GM18909 (cell line): ENCODE measurements around the gene RNF41.

ENCODE experiments used
- ATAC-seq: cut with Tn5 transposase; IDR thresholded peaks from one replicate; pipeline ENCODE4 v1.9.1; 2021; ENCODE audit warnings: mild to moderate bottlenecking; ENCODE audit not compliant: unreplicated experiment, poor library complexity

The RNF41 gene

GRCh38 chr12:56247923-56248322 lies 26.2 kb upstream of the RNF41 start:
- no peak for ATAC-seq

- ATAC-seq: no peak
Measured at GRCh38 chr12:56244494-56244893, 22.8 kb upstream of the RNF41 start.

DNA sequence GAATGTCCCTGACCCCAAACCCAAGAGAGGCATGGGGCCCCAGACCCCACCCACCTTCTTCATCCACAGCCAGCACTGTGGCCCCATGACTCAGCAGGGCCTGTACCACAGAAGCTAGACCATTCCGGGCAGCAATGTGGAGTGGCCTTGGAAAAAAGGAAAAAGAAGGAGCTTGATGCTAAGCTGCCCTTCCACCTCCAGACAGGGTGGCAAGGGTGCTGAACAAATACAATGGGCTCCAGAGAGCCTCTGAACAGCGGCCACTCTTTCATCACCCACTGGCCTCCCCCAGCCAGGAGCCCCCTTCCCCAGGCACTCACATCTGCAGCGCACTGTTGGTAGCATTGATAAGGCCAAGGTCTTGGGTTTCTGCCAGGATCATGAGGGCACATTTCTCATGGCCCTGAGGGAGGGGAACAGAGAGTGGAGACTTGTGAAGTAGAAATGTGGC lies 22.0 kb upstream of the RNF41 start:
- no peak for ATAC-seq

DNA sequence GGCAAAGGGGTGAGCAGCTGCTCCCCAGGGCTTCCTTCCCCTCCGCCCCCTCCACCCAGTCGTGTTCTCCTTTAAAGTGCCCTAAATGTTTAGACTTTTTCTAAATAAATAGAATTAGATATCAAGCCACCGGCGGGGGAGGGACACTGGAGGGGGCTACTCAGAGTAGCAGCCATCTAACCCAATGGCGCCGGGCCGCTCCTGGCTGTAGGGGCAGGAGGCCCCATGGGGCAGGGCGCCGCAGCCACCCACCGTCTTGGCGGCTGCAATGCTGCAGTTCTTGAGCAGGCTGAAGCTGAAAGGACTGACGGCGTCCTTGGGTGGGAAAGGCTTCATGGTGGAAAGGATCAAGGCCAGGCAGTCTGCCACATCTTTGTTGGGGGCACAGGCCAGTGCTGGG lies 21.3 kb upstream of the RNF41 start:
- no peak for ATAC-seq

DNA sequence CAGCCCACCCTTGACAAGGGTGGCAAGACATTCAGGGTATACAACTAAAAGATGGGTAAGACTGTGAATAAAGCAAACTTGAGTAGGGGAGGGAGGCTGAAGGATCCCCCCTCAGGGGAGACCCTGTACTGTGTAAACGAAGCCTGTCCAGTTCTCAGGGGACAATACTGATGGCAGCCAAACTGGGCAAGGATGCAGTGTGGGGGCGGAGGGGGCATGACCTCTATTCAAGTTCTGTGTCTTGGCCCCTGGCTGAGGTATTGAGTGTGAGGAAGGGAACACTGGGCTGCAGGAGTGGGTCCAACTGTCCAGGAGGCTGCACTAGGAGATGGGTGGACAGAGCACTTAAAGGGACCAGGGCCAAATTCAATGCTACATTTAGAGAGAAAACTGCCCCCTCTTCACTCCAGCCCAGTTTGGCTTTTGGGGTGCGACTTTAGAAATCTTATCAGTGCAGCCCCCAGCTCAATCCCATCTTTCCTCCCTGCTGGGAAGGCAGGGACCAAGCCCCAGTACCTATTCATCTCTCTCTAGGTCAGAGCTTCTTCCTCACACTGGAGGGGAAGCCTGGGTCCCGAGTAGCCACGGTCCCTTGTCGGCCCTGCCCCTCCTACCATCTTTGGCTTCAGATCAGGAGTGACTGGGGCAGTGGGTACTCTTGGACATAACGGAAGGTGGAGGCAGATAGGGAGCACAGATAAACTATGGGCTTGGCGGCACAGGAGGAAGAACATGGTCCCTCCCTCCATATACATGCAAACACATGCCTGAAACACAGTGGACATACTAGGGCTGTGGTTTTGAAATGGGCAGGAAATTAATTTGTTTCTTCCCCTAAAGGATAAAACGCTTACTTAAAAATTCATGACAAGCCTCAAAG lies 19.9 kb upstream of the RNF41 start:
- no peak for ATAC-seq

GRCh38 chr12:56237552-56237951 lies 15.8 kb upstream of the RNF41 start:
- no peak for ATAC-seq

GRCh38 chr12:56236985-56237384 lies 15.3 kb upstream of the RNF41 start:
- no peak for ATAC-seq

DNA sequence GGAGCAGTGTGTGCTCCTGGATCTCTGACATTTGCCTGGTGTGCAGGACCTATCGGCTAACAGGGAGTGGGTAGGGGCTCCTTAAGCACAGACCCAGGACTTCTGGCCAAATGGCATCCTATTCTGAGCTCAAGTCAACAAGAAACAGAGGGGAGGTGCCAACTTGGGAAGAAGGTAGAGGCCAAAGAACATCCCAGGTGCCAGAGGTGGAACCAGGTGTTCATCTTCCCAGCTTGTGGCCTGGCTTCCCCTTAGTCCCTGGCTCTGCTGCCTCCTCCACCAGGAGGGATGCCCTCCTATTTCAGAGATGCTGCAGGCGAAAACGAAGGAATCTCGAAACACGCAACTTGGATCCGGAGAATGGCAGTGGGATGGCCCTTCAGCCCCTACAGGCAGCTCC lies 14.4 kb upstream of the RNF41 start:
- no peak for ATAC-seq

- no peak for ATAC-seq
Measured at GRCh38 chr12:56234746-56235436, 13.2 kb upstream of the RNF41 start.

DNA sequence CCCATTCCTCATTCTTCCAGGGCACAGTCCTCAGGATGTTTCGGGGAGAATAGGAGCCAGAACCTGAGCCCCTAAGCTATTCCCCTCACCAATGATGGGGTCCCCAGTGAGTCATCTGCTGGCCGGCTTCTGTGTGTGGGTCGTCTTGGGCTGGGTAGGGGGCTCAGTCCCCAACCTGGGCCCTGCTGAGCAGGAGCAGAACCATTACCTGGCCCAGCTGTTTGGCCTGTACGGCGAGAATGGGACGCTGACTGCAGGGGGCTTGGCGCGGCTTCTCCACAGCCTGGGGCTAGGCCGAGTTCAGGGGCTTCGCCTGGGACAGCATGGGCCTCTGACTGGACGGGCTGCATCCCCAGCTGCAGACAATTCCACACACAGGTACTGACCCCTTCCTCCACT lies 9.5 kb upstream of the RNF41 start:
- ATAC-seq: no peak

DNA sequence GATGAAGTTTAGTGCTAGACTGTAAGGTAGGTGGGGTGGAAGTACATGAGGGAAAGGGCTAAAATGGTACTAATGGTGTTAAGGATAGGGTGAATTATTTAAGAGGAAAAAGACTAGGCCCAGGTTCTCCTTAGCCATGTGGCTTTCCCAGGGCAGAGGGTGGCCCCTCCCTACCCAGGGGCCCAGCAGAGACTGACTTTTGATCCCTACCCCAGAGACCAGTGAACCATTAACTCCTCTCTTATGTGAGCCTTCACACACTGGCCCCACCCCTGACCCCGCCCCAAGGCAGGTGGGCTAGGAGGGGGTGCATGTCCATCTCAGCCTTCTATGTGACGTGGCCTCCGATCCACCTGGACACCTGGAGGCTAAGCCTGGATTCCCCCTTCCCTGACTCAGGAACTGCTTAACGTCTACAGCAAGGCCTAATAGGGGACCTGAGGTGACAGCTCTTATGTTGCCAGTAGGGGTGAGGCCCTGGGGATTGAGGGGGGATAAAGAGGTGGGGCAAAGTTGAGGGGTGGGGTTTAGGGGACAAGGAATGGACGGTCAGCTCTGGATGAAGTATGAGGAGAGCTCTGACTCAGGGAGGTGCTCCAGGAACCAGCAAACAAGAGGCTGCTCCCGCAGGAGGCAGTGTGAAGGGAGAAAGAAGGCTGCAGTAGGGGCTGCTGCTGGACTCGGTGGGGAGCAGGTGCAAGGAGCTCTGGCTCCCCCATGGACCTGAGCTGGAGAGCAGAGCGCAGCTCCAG lies 8.9 kb upstream of the RNF41 start:
- no peak for ATAC-seq

GRCh38 chr12:56229916-56230431 lies 8.3 kb upstream of the RNF41 start, which contains the start of gene SLC39A5:
TSS of gene SLC39A5 (plus strand) at chr12:56230051. CDS start at chr12:56231275, 1,224 bp downstream.
- no peak for ATAC-seq

DNA sequence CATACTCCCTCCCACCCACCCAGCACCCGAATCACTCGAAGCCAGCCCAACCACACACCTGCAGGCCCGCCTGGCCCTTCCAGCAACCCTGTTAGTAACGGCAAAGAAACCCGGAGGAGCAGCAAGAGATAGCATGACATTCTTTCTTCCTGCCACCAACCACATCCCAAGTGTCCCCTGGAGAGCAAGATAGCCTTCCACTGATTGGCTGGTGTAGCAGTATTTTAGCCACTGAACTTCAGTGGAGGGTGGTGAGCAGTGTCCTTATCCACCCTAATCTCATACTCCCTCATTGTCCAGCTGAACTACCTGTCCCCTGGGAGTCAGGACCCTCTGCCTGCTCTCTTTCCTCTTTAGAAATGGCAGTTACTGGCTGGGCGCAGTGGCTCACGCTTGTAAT lies 7.4 kb upstream of the RNF41 start:
- no peak for ATAC-seq

GRCh38 chr12:56224954-56225353 lies 3.2 kb upstream of the RNF41 start:
- ATAC-seq: no peak

DNA sequence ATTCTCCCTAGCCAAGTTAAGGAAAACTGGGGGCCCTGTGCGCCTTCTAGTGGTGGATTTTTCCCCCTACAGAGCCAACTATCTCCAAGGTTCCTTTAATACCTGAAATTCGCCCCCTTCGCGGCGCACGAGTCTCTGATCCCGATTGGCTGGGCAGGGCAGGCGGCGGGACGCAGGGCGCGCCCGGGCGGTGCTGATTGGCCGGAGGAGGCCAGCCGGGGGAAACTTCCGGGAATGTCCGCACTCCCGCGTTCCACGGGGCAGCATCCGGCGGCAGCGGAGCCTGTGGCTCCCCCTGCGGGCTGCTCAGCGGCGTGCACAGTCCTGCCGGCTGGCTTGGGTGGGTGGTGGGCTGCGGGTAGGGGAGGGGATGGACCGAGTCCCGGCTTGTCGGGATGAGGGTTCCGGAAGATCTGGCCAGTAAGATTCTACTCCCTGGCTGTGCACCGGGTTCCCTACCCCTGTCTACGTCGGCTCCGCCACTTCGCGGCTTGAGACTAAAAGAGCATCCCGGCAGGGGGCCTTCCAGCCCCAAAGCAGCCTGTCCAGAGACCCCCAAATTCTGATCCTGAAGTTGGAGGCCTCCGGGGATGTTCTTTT lies 2.5 kb upstream of the RNF41 start, which contains the start of gene NABP2:
Gene NABP2 (plus strand): TSS at position 241 of the 600 bp plus-strand sequence. CDS start 515 bp downstream, outside the sequence.
- peak; percentile 79 for ATAC-seq

GRCh38 chr12:56223571-56224101 lies 1.9 kb upstream of the RNF41 start:
- ATAC-seq: no peak

- ATAC-seq: no peak
Measured at GRCh38 chr12:56222531-56222895, 791 bp upstream of the RNF41 start.

- ATAC-seq: peak; percentile 28
Measured at GRCh38 chr12:56221232-56221756, 428 bp downstream of the RNF41 start.

DNA sequence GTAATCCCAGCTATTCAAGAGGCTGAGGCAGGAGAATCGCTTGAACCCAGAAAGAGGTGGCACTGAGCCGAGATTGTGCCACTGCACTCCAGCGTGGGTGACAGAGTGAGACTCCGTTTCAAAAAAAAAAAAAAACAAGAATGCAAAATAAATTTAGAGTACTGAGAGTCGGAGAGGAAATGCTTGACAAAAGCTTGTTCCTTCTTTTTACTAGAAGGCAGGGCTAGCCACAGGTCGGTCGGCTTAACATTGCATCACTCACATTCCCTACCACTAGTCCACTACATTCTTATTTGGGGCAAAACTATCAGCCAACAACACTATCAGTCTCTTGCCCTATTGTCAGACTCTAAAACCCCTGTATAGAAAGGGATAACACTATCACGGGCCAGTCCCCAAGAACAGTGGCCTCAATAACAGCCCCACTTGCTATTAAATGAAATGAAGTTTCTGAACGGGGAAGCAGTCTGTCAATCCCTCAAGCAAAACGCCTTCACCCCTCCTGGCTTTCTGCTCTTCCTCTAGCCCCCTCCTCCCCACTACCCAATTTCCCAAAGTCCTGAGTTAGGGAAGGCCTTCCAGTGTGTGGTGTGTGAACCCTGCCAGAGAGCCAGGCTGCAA lies 1.0 kb downstream of the RNF41 start:
- no peak for ATAC-seq
